Dedifferentiated amniotic fluid mesenchymal stem cell (primary cell): ENCODE results near the gene ZDHHC1.
"Not testable (repeated sequence)": the region's sequence is repeated elsewhere in the genome, so short reads cannot be mapped to it uniquely, and the experiment has no call there.

Experiments used
- DNase-seq: peaks from one replicate; pipeline ENCODE4 v3.0.0-alpha.2; 2016; ENCODE audit errors: extremely low spot score

Gene ZDHHC1

DNA sequence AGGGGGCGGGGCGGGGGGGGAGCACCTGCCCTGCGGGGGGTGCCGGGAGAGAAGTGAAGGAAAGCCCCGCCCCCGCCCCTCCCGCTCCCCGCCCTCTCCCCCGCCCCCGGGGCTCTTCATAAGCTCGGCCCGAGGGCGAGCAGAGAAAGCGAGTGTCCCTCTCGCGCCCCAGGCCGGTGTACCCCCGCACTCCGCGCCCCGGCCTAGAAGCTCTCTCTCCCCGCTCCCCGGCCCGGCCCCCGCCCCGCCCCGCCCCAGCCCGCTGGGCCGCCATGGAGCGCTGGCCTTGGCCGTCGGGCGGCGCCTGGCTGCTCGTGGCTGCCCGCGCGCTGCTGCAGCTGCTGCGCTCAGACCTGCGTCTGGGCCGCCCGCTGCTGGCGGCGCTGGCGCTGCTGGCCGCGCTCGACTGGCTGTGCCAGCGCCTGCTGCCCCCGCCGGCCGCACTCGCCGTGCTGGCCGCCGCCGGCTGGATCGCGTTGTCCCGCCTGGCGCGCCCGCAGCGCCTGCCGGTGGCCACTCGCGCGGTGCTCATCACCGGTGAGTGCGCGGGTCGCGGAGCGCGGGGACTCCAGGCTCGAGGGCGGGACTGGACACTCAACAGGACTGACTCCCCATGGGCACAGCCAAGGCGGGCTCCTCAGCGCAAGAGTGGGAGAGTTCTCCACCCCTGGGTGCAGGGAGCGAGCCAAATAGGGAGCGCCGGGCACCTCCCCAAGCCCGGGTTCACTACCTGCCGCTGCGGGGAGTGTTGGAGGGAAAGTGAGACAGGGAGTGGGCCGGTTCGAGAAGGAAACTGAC lies 14.9 kb upstream of the ZDHHC1 start, which contains the start of gene HSD11B2:
Gene HSD11B2 (plus strand): TSS at position 145 of the 798 bp plus-strand sequence. CDS start 128 bp downstream, at position 273.
- no peak for DNase-seq

DNA sequence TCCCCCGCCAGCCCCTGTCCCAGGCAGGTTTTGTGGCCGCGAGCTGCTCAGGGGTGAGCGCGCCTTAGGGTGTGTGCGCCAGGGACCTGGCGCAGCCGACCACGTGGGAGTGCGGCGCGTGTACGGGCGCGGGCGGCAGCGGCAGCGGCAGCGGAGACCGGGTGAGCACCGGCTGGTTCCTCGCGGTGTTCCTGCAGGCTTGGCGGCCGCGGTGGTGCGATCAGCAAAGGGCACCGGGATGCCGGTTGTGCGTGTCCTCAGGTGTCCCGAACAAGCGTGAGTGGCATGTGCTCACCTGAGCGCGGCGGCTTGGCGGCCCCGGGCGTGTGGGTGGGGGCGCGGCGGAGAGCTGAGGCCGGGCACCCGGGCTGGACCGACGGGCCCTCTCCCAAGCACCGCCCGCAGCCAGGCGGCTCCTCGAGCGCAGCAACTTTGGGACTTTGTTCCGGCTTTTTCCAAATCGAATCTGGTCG lies 14.3 kb upstream of the ZDHHC1 start:
- DNase-seq = no peak

DNA sequence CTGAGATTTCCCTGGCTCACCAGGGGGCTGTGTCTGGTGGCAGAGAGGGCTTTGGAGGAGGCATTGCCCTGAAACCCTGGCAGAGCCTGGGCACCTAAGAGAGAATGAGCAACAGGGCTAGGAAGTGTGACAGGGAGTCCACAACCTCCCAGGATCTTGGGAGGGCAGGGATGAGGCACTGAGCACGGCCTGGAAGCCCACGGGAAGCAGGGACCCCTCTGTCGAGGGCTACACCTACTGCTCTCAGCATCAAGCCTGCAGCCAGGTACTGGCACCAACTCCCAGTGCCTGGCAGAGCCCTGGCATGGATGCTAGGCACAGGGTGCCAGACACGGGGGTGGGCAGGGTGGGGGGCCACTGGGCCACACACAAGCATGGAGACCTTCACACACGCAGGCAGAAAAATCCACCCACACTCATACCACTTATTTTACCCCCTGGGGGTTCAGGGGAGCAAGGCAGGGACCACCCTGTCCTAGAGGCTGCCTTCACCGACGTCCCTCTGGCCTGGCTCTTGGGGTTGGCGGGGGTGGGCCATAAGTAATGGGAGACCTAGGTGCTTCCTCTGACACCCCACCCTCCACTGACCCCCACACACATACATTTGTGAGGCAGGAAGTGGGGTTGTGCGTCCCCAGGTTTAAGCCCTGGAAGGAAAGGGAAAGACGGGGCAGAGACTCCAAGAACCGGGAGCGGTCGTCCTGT lies 13.7 kb upstream of the ZDHHC1 start:
- DNase-seq = no peak

DNA sequence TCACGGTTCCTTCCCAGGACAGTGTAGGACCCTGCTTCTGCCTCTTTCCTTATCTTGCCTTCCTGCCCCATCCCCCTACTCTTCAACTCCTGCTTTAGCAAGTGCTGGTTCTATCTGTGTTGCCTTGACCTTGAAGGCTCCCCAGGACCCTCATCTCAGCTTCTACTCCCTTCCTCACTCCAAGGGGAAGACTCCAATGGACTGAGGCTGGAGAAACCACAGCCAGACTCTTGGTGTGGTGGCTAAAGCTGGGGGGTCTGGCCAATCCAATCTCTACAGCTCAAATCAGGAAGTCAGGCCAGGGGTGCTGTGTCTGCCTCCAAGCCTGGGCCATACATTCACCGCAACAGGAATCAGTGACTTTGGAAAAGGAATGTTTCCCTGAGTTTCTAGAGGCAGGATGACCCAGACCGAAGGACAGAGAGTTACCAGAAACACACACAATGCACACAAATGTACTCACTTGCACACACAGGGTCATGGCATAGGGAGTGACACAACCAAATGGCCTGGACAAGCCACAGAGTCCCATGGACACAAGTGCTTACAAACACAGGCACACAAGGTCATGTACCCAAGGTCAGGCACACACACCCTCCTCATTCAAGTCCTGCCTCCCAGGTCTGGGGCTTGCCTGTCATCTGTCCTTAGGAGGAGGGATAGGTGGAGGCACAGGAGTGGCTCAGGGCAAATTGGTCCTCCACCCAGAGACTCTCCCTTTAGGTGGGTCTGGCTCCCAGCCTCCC lies 12.9 kb upstream of the ZDHHC1 start:
- no peak for DNase-seq

DNA sequence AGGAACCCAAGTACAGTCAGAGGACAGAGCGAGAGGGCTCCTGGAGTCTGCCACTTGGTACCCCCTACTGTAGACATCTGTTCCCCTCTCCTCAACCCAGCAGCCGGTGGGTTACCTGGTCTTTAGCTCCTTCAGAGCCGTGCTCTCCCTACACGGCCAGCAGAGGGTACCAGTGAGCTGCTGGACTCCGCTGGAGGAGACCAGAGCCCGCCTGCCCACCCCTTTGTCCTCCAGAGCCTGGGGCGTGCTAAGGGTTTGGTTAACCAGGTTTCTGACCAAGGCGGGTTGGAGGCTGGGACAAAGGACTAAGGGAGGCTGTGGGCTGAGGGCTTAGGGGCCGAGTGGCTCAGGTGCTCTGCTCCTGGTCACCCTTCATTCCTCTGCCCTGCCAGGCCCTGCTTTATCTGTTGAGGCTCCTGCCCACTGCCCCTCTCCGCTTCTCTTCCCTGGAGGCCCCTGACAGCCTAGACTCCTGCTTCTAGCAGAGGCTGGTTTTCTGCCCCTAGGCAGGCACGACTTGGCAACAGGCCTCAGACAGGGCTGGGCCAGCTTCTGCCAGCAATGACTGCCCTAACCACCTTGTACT lies 12.0 kb upstream of the ZDHHC1 start:
- DNase-seq = peak; percentile 36

DNA sequence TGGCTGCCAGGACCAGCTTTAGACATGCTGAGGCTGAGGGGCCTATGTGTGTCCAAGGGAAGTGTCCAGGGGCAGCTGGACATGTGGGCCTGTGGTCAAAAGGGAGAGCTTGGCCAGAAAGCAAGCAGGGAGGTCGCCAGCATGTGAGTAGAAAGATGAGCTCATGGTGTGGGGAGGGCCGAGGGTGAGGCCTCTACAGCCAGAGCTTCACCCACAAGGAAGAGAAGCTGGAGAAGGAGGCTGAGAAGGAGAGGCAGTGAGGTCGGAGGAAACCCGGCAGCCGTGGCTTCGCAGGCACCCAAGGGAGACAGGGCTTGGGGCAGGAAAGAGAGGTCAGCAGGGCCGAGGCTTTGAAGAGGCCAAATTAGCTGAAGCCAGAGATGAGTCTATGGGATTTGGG lies 10.7 kb upstream of the ZDHHC1 start:
- DNase-seq = no peak

DNA sequence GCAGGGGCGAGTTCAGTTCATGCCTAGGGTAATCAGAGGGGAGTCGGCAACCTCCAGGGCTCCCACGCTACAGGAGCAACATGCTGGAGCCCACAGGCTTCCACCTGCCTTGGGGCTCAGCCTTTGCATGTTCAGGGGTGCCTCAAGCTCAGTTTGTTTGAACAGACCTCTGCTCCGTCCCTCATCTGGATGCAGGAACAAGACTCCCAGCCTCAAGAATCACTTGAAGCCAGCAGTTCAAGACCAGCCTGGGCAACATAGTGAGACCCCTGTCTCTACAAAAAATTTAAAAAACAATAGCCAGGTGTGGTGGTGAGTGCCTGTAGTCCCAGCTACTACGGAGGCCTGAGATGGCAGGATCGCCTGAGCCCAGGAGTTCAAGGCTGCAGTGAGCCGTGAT lies 9.7 kb upstream of the ZDHHC1 start:
- no peak for DNase-seq

DNA sequence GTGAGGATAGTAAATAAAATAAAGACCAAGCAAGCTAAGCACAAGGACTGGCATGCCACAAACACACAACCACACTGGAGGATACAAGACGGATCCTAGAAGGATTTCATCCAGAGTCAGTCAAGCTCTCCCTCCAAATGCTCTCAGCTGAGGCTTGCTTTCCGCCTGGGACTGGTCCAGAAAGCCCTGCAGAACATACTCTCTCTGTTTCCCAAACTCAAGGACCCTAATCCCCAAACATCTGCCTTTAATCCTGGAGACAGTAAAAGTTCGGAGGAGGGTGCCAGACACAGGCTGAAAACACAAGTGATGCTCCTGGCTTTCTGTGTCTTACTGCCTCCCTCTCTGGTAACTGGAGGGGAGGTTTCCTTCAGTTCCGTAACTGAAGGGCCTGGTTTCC lies 9.3 kb upstream of the ZDHHC1 start:
- no peak for DNase-seq

DNA sequence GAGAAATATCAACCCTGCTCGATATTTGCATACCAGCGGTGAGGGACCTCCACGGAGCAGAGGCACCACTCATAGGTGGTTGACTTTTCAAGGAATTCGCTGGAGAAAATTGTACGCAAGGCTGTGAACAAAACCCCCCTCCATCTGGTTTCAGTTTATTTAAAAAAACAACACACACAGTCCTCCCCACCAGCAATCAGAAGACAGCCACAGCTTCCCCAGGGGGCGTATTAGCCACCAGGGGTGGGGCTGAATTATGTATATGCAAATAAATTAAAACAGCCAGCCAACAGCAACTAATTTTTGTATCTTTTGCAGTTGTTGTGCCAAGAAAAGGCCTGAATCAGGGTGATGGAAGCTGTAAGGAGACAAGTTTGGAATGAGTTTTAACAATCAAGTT lies 8.8 kb upstream of the ZDHHC1 start:
- DNase-seq = no peak

DNA sequence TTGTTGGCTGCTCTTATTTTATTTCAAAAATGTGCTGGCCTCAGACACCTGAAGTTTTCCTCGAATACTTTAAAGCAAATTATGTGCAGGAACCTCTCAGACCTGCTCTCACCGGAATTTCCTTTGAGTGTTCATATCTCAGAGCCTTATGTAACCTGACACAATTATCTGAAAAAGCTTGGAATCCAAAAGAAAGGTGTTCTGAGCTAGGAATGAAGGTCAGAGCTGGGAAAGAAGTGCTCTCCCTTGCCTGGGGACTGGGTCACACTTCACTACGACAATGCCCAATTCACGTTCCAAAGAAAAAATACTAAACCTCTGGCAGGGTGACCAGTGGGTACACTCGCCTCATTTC lies 8.0 kb upstream of the ZDHHC1 start:
- no peak for DNase-seq

DNA sequence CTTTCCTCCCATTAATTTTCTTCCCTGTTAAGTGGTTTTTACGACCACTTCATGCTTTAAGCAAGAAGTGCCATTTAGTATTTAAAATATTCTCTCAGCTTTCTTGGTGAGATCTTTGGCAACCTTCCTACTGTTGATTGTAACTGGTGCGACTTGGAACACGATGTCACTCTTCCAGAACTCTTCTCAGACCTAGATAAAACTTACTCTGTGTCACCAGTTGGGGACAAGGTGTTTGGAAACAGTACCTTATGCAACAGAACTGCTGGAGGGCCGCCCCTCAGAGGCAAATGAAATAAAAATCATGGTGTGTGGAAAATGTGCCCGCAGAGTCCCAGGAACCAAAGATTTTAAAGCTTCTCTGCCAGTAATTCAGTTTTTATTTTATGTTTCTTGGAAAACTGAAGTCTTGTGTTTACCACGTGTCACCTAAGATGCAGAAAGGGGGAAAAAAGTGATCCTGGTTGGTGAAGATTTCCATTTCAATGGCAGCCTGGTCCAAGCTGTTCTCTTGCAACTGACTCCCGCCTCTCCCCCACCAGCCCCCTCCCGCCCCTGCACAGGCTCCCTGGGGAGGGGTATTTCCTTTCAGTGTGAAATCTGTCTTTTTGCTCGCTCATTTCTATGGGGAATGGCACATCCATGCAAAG lies 7.5 kb upstream of the ZDHHC1 start:
- DNase-seq = no peak

DNA sequence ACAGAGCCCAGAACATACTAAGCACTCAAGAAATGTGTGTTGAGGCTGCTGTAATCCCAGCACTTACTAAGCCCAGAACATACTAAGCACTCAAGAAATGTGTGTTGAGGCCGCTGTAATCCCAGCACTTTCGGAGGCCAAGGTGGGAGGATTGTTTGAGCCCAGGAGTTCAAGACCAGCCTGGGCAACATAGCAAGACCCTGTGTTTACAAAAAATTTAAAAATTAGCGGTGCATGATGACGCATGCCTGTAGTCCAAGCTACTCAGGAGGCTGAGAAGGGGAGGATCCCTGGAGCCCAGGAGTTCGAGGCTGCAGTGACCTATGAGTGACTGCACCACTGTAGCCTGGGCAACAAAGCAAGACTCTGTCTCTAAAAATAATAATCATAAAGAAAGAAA lies 6.7 kb upstream of the ZDHHC1 start:
- DNase-seq = no peak

DNA sequence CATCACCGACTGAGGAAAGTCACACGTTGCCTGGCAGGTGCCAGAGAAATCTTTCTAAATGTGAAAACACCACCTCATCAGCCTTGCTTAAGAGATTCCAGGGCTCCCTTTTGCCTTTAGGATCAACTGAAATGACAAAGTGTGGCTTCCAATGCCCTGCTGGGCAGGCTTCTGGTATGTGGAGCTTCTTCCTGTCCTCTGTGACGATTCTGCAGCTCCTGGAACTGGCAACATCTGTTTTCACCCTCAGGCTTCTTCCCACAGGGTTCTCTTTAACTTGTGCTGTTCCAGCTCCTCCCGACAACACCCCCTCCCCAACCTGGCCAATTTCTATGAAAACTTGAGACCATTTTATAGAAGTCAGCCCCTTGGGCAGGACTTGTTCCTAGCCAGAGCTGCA lies 4.8 kb upstream of the ZDHHC1 start:
- DNase-seq = no peak

DNA sequence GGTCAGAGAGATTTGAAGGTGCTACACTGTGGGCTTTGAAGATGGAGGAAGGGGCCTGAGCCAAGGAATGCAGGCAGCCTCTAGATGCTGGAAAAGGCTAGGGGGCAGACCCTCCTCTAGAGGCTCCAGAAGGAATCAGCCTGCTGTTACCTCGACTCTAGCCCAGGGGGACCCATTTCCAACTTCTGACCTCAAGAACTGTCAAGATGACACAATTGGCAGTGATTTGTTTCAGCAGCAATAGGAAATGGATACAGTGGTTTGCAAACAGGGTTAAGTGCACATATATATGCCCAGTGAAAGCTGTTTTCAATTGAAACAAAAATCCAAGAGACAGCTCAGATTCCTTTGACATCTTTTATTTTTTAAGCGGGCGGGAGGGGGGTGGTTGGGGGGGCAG lies 3.7 kb upstream of the ZDHHC1 start:
- no peak for DNase-seq

DNA sequence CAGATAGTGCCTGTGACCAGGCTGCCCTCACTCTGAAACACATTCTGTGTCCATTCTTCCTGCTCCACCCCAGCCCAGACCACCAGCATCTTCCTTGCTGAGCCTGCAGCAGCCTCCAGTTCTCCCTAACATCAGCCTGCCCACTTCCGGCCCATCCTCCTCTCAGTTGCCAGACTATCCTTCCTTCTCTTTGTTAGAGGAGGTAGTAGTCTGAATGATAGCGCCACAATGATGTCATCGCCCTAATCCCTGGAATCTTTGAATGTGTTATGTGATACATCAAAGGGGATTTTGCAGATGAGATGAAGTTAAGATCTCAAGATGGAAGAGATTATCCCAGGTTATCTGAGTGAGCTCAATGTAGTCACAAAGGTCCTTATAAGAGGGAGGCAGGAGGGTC lies 3.2 kb upstream of the ZDHHC1 start:
- DNase-seq = no peak

DNA sequence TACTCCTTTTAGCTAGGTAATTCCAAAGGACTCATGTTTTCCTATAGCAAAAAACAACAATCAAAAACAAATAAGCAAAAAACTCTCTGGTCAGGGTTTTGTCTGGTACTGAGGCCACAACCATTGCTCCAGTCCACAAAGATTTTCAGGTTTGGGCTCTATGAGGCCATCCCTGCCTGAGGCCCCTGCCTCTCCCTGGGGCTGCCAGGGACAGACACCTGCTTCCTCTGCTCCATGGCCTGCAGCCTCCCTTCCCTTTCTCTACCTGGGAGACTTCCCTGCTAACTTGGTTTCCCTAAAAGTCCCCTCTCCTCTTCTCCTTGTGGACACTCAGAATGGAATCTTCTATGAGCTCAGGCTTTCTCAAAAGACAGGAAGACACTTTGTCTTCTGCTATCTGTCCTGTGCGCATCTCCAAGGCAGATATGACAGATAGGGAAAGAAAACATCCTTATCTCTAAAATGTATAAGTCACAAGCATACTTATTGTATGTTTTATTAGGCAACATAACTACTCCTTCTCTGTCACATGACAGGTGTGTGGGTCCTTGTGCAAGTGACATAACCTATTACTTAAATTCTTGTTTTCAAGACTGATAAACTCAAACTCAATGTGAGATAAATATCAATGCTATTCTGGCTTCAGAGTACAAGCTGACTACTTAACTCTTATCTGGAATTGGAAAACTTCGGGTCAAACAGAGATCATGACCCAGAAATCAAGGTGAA lies 1.2 kb upstream of the ZDHHC1 start:
- DNase-seq = no peak

DNA sequence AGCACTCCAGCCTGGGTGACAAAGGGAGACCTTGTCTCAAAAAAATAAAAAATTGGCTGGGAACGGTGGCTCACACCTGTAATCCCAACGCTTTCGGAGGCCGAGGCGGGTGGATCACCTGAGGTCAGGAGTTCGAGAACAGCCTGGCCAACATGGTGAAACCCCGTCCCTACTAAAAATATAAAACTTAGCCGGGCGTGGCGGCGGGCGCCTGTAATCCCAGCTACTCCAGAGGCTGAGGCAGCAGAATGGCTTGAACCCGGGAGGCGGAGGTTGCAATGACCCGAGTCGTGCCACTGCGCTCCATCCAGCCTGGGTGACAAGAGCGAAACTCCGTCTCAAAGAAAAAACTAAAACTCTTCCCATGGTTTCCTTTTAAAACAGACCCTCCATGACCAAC lies 856 bp downstream of the ZDHHC1 start:
- not testable (repeated sequence) for DNase-seq

DNA sequence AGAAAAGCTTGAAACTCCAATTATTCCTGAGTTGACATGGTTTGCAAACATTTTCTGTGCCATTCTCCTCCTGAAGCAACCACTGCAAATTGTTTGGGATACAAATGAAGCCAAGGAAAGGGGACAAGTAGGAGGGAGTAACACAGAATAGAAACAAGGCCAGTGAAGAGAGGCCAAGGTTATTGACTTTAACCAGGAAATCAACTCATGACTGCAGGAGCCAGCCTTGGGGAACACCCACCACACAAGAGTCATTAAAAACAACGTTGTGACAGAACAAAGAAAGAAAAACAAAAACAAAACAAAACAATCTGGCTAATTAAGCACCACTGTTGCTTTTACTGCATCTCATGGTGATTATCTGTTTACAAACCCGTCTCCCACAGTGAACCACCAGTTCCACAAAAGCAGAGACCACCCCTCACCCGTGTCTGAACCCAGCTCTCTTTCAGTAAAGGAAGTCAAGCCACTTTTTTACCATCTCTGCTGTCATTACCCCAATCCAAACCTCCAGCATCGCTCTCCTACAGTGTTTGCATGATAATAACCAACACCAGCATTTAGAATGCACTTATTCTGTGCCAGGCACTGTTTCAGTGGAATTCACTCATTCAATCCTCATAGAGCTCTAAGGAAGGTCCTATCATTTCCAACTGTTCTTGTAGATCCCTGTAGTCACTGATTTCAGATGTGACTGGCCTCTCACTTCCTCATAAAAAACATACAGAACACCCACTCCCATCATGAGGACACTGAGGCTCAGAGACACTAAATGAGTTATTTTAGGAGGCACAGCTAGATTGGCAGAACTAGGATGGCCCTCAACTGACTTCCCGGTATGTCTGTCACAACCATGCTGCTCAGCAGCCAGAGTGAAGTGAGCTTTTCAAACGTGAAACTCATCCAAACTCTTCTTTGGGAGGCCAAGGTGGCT lies 2.0 kb downstream of the ZDHHC1 start:
- DNase-seq = no peak

DNA sequence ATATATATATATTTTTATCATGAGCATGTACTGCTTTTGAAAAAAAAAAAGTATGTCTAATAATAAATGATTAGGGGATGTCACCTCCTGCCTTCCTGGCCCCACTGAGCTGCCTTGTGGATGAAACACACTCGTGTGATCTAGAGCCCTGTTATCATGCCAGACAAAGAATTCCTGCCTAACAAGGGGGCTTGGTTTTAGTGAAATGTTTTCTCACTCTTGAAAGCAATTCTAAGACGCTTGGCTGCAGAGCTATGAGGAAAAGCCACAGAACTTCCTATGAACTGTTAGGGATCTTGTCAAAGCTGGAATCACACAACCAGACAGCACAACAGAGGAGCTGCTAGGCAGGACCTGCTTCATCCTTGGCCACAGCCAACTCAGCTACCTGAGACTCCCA lies 4.0 kb downstream of the ZDHHC1 start:
- DNase-seq = no peak

DNA sequence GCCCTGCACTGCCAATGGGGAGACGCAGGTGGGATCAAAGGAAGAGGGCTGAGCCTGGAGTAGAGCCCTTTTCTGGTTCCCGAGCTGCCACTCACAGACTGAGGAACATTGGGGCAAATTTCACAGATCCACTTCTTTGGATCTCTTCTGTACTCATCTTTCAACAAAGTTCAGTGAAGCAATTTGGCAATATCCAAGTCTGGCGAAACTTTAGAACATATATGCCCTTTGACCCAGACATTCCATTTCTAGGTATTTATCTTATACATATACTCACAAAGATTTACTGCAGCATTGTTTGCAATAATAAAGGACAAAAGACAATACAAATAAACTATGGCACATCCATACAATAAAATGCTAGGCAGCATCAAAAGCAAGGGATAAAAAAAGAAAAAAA lies 4.9 kb downstream of the ZDHHC1 start:
- no peak for DNase-seq
